Measurements from ENCODE around the gene KIF16B. TPM values are rescaled to one million over a fixed set of nuclear protein-coding genes. Genes with fewer than 3 reads are reported as not detected.

The KIF16B gene
- total RNA-seq, 1 donor from 2014 or later = 17.8 TPM

Other genes with a start within 250 kb of the KIF16B start
- gene SNRPB2, start 156.6 kb upstream of the KIF16B start, total RNA-seq = 34.2 TPM
- gene OTOR, start 174.9 kb upstream of the KIF16B start, total RNA-seq = not detected